Fibroblast of pulmonary artery (primary cell): Measurements from ENCODE around the gene PROCA1.

Source experiments
- DNase-seq: peaks from one replicate; pipeline ENCODE4 v3.0.0-alpha.2; 2010; ENCODE audit warnings: low read depth
- H3K4me3 ChIP-seq: replicated peaks from 2 replicates; pipeline ENCODE4 v1.5.1; 2011; ENCODE audit warnings: low read depth, mild to moderate bottlenecking, control low read depth, low read length, moderate library complexity
- TF ChIP-seq, protein P1 (sequence below): IDR thresholded peaks from 2 replicates; pipeline ENCODE4 v1.5.1; 2011; ENCODE audit warnings: mild to moderate bottlenecking, control low read depth, low read length, inconsistent platforms; ENCODE audit errors: missing control alignments

Gene PROCA1

DNA sequence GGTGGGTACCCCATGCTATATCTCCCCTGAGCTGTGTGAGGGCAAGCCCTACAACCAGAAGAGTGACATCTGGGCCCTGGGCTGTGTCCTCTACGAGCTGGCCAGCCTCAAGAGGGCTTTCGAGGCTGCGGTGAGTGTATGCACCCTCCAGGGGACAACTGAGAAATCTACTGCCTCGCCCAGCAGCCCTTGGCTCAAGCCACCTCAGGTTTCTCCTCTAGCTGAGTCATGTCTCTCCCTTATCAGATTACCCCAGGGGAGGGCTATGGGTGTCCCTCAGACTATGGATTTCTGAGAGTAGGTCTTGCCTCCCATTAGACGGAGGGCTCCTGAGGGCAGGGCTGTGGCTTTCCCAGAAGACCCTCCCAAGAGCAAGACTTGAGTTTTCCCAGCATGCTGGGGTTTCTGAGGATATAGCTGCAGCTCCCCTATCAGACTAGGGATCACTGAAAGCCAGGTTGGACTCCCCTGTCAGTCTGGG is 23.6 kb upstream of the PROCA1 start:
- TF ChIP-seq, protein P1, sequence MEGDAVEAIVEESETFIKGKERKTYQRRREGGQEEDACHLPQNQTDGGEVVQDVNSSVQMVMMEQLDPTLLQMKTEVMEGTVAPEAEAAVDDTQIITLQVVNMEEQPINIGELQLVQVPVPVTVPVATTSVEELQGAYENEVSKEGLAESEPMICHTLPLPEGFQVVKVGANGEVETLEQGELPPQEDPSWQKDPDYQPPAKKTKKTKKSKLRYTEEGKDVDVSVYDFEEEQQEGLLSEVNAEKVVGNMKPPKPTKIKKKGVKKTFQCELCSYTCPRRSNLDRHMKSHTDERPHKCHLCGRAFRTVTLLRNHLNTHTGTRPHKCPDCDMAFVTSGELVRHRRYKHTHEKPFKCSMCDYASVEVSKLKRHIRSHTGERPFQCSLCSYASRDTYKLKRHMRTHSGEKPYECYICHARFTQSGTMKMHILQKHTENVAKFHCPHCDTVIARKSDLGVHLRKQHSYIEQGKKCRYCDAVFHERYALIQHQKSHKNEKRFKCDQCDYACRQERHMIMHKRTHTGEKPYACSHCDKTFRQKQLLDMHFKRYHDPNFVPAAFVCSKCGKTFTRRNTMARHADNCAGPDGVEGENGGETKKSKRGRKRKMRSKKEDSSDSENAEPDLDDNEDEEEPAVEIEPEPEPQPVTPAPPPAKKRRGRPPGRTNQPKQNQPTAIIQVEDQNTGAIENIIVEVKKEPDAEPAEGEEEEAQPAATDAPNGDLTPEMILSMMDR, result no peak
- DNase-seq, result no peak
- H3K4me3 ChIP-seq, result no peak overlapping the region

DNA sequence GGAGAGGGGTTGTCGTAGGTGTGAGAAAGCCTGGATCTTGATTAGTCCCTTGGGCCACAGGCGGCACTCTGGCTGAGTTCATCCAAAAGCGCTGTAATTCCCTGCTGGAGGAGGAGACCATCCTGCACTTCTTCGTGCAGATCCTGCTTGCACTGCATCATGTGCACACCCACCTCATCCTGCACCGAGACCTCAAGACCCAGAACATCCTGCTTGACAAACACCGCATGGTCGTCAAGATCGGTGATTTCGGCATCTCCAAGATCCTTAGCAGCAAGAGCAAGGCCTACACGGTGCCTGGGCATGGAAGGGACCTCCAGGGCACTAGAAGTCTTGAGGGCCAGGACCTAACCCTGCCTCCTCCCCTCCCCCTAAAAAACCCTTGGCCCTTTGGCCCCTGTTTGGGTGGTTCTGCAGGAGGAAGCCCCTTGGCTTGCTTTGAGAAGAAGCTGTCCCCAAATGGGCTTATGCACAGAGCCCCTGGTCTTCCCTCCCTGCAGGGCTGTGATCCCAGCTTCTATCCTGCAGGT is 23.1 kb upstream of the PROCA1 start:
- no peak overlapping the region for H3K4me3 ChIP-seq
- no peak for DNase-seq
- TF ChIP-seq, protein P1, result no peak

DNA sequence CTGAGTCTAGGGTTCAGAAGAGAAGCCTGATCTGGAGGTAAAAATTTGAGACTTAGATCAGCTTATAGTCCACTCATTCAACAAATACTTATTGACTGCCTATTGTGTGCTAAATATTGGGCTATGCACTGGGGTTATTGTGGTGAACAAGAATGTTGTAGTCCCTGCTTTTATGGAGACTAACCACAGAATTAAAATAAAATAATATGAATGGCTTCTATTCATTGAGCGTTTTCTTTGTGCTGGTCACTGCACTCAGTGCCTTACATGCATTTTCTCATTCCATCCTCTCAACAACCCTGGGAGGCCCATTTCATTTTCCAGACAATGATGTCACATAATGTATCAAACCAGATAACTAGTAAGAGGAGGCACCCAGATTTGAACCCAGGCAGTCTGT is 21.7 kb upstream of the PROCA1 start:
- TF ChIP-seq, protein P1, result no peak
- no peak overlapping the region for H3K4me3 ChIP-seq
- no peak for DNase-seq

DNA sequence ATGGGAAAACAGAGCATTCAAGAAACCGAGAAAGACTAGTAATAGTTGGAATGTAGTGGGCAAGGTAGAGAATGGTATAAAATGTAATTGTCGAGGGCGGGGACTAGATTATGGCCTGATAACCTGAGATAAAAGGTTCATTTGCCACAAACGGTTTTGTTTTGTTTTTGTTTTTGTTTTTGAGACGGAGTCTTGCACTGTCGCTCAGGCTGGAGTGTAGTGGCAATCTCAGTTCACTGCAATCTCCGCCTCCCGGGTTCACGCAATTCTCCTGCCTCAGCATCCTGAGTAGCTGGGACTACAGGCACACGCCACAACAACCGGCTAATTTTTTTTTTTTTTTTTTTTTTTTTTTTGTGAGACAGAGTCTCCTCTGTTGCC is 18.3 kb upstream of the PROCA1 start:
- no peak overlapping the region for H3K4me3 ChIP-seq
- TF ChIP-seq, protein P1, result no peak
- DNase-seq, result no peak

DNA sequence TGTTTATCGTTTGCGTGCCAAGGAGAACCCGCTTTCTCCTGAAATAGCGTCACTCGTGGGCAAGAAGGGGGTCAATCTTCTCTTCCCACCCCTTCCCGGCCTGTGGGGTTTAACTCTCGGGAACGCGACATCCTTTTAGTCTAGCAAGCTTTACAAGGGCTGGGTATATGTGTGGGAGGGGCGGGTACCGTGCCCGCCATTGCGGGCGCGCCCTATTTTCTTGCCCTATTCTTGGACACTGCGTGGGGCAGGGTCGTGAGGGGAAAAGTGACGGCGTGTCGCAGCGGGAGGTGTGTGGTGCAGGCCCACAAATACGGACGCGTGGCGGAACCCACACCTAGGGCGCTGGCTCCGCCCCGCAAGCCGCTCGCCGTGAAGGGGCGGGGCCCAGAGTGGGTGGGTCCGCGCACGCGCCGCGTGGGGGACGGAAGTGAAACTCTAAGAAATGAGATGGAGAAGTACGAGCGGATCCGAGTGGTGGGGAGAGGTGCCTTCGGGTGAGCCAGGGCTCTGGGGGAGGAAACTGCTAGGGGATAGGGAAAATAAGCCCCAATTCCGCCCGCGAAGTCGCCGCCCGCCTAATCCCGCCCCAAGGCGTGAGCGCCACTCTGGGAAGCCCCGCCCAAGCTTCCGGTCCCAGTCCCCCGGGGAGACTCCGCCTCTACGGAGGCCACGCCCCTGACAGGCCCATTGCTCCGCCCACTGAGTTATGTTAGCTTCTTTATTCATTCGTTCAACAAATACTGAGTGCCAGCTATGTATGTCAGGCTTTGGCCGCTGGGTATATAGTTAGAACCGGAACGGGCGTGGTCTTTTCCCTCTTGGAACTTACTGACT is 16.9 kb upstream of the PROCA1 start, which contains the start of gene NEK8:
NEK8 (plus strand) TSS at position 425 of the 837 bp plus-strand sequence; CDS start at position 451, 26 bp downstream.
- DNase-seq, result peak; percentile 94
- H3K4me3 ChIP-seq, result peak within 1 kb of the TSS; percentile 91
- TF ChIP-seq, protein P1, result no peak

DNA sequence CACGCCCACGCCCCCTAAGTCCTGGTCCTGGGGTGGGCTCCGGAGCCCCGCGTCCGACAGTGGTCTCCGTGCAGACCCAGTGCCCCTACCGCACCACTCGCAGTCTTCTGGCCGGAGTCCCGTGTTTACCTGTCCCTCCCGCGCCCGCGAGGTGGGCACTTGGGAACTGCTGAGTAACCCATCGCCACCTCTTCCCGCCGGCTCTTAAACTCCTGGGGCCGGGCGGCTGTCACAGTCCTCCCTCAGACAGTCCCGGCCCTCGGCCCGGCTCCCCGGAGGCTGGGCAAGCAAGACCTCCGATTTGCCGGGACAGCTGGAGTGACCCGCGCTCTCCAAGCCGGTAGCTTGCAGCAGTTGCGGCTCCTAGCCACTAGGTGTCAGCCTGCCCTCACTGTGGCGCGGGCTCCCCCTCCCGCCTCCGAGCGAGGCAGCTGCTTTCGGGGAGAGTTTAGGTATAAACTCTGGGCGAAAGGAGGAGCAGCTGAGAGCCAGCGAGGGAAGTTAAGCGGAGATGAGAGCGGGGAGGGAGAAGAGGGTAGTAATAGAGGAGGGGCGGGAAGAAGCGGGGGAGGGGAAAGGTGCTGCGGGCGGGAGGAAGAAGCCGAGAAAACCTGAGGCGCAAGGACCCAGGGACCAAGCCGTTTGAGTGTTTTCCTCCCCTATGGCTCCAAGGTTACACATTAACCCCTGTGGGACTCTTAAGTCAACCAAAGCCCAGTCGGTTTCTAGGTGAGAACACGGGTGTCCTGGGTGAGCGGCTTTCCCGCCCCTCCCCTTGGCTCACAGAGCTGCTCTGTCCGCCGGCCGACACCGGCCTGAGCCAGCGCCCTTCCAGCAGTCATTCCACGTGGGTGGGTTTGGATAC is 15.2 kb upstream of the PROCA1 start:
- peak overlapping the region; percentile 70 for H3K4me3 ChIP-seq
- TF ChIP-seq, protein P1, result peak; percentile 89
- peak; percentile 94 for DNase-seq
